ENCODE measurements around the gene LMNA.

DNA sequence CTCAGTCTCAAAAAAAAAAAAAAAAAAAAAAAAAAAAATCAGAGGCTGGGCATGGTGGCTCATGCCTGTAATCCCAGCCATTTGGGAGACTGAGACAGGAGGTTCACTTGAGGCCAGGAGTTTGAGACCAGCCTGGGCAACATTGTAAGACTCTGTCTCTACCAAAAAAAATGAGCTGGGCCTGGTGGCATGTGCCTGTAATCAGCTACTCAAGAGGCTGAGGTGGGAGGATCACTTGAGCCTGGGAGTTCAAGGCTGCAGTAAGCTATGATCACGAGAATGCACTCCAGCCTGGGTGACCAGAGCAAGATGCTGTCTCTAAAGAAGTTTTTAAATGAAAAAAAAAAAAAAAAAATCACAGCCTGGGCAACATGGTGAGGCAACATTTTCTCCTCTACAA is 49.2 kb downstream of the LMNA start:
- TF ChIP-seq ZNF274 (IDR thresholded peaks at IDR 0.05; ENCODE audit: low read depth, low read length), result no peak
- no peak for TF ChIP-seq YY1 (IDR thresholded peaks at IDR 0.05; ENCODE audit: insufficient read depth, insufficient read length)
- TF ChIP-seq SUZ12 (IDR thresholded peaks at IDR 0.05; ENCODE audit: extremely low read depth, insufficient read depth, insufficient read length), result no peak
